GM21381 (cell line): ENCODE data around the gene CD27.
"Not testable (repeated sequence)": the region's sequence is repeated elsewhere in the genome, so short reads cannot be mapped to it uniquely, and the experiment has no call there.

ENCODE experiments used
- ATAC-seq: cut with Tn5 transposase; IDR thresholded peaks from one replicate; pipeline ENCODE4 v1.9.1; 2021; ENCODE audit warnings: mild to moderate bottlenecking, moderate library complexity; ENCODE audit not compliant: unreplicated experiment

Gene CD27

DNA sequence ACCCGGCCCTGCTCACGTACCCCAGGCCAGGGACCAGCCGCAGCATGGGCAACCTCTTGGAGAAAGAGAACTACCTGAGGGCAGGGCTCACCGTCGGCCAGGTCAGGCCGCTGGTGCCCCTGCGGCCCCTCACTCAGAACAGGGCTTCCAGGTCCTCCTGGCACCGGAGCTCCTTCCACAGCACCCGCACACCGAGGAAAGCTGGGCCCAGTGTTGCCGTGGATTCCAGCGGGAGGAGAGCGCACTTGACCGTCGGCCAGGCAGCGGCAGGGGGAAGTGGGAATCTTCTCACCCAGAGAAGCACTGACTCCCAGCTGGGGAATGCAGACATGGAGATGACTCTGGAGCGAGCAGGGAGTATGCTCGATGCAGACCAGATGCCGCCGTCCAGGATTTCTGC lies 33.7 kb downstream of the CD27 start:
- no peak for ATAC-seq

GRCh38 chr12:6488240-6488639 lies 43.5 kb downstream of the CD27 start:
- ATAC-seq: no peak

DNA sequence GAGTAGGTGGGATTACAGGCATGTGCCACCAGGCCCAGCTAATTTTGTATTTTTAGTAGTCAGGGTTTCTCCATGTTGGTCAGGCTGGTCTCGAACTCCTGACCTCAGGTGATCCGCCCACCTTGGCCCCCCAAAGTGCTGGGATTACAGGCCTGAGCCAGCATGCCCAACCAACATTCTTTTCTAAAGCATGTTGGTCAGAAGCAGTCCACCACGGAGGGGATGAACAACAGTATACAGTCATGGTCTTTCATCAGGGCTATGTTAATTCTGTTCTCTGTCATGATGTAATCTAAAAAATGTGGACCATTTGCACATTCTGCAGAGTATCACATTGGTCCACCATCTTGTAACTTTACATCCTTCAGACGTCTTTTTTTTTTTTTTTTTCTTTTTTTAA lies 44.7 kb downstream of the CD27 start:
- ATAC-seq: no peak

GRCh38 chr12:6490673-6491072 lies 45.9 kb downstream of the CD27 start:
- ATAC-seq: not testable (repeated sequence)

DNA sequence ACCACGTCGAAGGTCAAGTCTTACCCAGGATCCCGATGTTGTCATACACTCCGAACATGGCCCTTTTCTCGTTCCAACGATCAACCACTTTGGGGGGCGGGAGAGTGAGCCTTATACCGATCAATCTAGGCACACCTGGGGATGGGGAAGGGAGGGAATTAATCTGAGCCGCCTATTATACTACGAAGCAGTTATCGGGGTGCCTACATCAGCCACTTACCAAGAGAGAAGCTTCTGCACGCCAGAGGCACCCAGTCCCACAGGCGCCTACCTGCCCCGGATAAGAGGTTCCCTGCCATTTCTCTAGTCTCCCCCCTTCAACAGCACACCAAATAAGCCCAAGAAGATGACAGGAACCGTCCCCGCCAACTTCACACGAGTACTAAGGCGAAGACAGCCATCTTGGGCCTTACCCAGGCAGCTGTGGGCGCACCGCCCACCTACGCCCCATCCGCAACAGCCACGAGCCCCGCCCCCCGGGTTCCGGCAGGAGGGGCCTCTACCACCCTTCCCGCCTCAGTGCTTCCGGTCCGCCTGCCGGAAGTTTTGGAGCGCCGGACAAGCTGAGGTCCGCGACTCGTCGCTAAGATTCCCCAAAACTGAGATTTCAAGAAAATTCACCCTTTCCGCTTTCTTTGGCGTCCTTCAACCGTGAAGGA lies 48.2 kb downstream of the CD27 start, which contains the start of gene MRPL51:
TSS of gene MRPL51 (minus strand) at position 425 of the 659 bp plus-strand sequence. CDS start at position 299, 126 bp downstream.
- ATAC-seq: peak; percentile 77

- peak; percentile 78 for ATAC-seq
Measured at GRCh38 chr12:6493497-6494257, 48.9 kb downstream of the CD27 start, which contains the start of gene NCAPD2. Gene NCAPD2, plus strand, starts transcription at chr12:6494102. Its CDS starts 997 bp downstream, at chr12:6495099.

GRCh38 chr12:6494258-6494743 lies 49.5 kb downstream of the CD27 start:
- no peak for ATAC-seq

- no peak for ATAC-seq
Measured at GRCh38 chr12:6494968-6495367, 50.2 kb downstream of the CD27 start.

DNA sequence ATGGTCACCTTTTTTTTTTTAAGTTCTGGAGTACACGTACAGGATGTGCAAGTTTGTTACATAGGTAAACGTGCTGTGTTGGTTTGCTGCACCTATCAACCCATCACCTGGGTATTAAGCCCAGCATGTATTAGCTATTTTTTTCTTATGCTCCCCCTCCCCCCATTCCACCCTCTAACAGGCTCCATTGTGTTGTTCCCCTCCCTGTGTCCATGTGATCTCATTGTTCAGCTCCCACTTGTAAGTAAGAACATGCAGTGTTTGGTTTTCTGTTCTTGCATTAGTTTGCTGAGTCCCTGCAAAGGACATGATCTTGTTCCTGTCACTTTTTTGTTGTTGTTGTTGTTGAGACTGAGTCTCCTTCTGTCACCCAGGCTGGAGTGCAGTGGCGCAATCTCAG lies 52.5 kb downstream of the CD27 start:
- not testable (repeated sequence) for ATAC-seq

GRCh38 chr12:6500466-6500865 lies 55.7 kb downstream of the CD27 start:
- no peak for ATAC-seq
